Liver (tissue), 3 donors: ENCODE data around the gene MRTFB.

Experiments used
- CTCF ChIP-seq: fragments of 150-350 bp; IDR thresholded peaks from 2 replicates; pipeline ENCODE4 v1.5.1; 2017; ENCODE audit warnings: improper control_type of control experiment, low read depth, low read length; ENCODE audit not compliant: missing input control
- EGR1 ChIP-seq, 2 donors: IDR thresholded peaks; 2 replicates each; pipeline ENCODE4 v1.6.1; 2016 to 2018; ENCODE audit warnings: antibody characterized with exemption in 2 of 2, low read depth in 2 of 2
- REST ChIP-seq: IDR thresholded peaks from 2 replicates; pipeline ENCODE4 v1.6.1; 2016; ENCODE audit warnings: antibody characterized with exemption, mild to moderate bottlenecking
- SP1 ChIP-seq: IDR thresholded peaks from 2 replicates; pipeline ENCODE4 v1.6.1; 2018; ENCODE audit warnings: antibody characterized with exemption, mild to moderate bottlenecking
- TAF1 ChIP-seq: conservative IDR thresholded peaks from 2 replicates; pipeline ENCODE4 v1.6.1; 2016; ENCODE audit warnings: antibody characterized with exemption, mild to moderate bottlenecking
- YY1 ChIP-seq: IDR thresholded peaks from 2 replicates; pipeline ENCODE4 v1.6.1; 2016; ENCODE audit warnings: antibody characterized with exemption, mild to moderate bottlenecking
- ZBTB33 ChIP-seq: IDR thresholded peaks from 2 replicates; pipeline ENCODE4 v1.6.1; 2016; ENCODE audit warnings: antibody characterized with exemption
- TF ChIP-seq, protein P1 (sequence below): IDR thresholded peaks from 2 replicates; pipeline ENCODE4 v1.6.1; 2016; ENCODE audit warnings: antibody characterized with exemption
- donor health status: healthy.
- donor health status: healthy.

DNA sequence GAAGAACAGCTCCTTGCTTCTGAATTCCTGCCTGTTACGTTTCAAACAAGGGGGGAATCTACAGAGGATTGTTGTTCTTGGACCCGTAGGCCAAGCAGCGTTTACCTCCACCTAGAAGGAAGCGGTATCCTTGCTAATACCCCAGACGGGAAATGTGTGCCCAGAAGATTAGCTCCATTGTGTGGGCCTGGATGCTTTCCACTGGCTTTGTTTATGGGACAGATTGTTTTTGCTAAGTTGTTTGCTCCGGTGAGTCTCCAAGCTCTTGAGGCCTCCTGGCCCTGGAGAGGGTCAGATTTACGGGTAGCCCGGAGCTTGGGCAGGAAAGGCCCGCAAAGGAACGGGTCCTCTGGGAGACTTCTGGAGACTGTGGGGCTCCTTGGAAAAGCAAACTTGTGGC is 28.4 kb upstream of the MRTFB start:
- TF ChIP-seq, protein P1, sequence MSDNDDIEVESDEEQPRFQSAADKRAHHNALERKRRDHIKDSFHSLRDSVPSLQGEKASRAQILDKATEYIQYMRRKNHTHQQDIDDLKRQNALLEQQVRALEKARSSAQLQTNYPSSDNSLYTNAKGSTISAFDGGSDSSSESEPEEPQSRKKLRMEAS: no peak
- TF ChIP-seq SP1 (no peak), CTCF (no peak), REST (no peak), ZBTB33 (no peak), YY1 (no peak), TAF1 (no peak), EGR1 (IDR thresholded peaks at IDR 0.05; ENCODE audit: low read depth in 2 of 2) (no peak)
